ENCODE data around the gene EHD4. TPM values are rescaled to one million over a fixed set of nuclear protein-coding genes. Genes with fewer than 3 reads are reported as not detected.

The EHD4 gene
- total RNA-seq, 1 experiment from 2014 or later, result 28.6 TPM

DNA sequence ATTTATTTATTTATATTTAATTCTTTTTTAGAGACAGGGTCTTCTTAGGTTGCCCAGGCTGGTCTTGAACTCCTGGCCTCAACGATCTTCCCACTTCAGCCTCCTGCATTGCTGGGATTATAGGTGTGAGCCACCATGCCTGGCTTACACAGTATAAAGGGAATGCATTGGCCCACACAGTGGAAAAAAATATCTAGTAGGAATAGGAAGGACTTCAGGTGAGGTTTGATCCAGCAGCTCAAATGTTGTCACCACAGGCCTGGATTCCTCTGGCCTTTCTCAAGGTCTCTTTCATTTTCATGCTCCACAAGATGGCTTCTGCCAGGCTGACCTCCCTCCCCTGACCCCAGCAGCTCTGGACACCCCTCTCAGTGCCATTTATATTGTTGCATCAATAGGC is 76.4 kb downstream of the EHD4 start:
- no peak for DNase-seq (ENCODE audit: low read depth)

- no peak for DNase-seq (ENCODE audit: low read depth)
Measured at GRCh38 chr15:41895491-41895890, 76.9 kb downstream of the EHD4 start.

- peak; percentile 85 for DNase-seq (ENCODE audit: low read depth)
Measured at GRCh38 chr15:41894791-41895463, 77.4 kb downstream of the EHD4 start.

- DNase-seq (ENCODE audit: low read depth), result no peak
Measured at GRCh38 chr15:41894251-41894790, 78.0 kb downstream of the EHD4 start.

- no peak for DNase-seq (ENCODE audit: low read depth)
Measured at GRCh38 chr15:41893422-41894250, 78.7 kb downstream of the EHD4 start, which contains the start of gene SPTBN5. SPTBN5 (minus strand) TSS chr15:41894053; CDS start chr15:41893497, 556 bp downstream.

DNA sequence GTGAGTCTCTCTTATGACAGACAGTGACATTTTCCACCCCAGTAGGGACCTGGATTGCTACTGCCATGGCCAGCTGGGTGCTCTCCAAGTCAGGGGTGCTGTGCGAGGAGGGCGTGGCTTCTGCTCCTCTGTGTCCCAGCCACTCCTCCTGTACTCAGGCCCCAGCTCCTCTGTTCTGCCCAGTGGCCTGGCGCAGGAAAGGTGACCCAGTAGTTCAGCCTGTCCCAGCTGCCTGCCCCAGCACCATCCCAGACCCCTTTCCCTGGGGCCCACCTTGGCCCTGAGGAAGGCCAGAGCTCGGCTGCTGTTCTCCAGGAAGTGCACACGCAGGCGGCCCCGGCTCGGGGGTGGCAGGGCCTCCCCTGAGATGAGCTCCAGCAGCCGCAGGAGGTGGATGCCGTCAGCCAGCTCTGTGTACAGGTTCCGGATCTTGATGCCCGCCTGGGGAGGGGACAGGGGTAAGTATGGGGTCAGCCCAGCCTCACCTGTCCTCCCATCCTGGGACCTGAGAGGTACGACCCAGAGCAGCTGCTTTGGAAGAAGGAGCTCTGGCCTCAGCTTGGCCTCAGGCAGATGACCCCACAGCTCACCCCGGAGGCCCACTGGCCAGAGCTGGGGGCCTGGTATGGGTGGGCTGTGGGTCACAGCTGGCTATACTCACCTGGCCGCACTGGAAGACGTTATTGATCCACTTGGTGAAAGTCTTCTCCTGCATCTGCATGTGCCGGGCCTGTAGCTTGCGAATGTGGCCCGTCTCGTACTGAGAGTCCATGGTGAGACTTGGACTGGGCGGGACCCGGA is 79.5 kb downstream of the EHD4 start:
- DNase-seq (ENCODE audit: low read depth), result no peak

DNA sequence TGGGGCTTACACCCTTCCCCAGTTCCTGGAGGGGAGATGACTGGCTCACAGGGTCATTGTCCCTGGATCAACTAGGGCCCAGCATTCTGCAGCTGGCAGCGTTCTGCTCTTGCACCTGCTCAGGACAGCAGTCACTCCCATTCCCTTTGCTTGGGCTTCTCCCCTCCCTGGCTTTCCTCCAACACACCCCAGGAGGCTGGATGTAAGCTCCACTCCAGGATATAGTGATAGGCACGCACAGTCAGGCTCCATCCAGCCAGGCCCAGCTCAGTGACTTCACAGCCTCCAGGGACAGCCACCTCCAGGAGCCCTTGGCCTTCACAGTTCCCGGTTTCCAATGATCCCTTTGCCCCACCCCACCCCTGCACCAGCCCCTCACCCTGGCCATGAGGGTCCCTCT is 80.4 kb downstream of the EHD4 start:
- DNase-seq (ENCODE audit: low read depth), result no peak

DNA sequence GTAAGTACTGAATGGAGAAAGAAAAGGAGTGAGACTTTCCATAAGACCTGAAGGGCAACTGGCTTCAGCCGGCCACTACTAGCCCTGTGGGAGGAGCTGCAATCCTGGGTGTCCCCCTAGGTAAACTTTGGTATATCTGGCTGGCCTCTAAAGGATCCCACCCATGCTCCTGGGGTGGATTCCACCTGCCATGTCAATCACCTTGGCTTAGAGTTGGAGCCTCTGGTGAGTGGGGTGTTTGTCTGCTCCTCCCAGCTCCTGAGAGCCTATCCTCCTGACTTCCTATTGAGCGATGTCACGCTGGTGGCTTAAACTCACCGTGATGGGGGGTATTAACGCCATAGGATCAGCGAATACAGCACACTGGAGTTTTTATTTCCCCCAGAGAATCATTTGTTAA is 81.1 kb downstream of the EHD4 start:
- DNase-seq (ENCODE audit: low read depth), result no peak

DNA sequence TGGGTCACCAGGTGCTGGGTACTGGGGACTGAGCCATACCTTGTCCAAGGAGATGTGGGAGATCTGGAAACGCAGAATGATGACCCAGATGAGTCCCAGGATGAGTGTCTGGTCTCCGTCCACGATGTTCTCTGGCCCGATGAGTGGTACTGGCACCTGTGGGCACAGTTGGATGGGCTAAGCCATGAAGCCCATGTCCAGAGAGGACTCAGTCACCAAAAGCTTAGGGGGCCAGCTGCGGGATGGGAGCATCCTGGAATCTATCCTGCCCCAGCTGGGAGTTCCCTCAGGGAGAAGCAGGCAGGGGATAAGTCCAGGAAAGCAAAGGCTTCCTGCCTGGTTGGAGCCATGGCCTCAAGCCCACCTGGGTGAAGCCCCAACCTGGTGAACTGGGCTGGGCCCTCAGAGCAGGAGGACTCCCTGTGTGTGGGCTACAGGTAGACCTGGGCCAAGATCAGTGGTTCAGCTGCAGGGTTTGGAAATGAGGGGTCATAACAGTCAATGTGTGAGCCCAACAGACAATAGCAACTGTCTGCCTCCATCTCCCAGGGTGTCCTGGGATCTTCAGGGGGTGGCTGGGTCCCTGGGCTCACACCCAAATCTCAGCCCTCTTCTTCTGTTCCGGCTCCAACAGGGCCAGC is 82.2 kb downstream of the EHD4 start:
- no peak for DNase-seq (ENCODE audit: low read depth)

DNA sequence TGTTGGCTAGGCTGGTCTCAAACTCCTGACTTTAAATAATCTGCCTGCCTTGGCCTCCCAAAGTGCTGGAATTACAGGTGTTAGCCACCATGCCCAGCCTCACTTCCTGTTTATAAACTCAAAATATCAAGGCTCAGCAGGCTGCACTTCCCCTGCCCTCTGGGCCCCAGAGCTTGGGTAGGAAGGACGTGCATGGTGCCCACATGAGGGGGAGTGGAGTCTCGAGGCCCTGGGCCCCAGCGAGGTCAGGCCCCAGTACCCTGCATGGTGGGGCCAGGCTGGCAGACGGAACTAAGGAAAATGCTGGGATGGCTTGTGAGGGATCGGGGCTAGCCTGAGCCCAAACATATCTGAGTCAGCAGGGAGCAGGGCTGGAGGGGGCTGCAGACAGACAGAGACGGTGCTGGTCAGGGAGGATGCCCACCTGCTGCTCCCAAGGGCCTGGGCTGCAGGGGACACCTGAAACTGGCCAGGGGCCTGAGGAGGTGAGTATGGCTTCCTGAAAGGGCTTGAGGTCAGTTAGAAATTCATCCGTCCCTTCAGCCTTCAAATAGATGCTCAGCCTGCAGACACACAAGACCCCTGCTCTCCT is 83.6 kb downstream of the EHD4 start:
- DNase-seq (ENCODE audit: low read depth), result no peak

- no peak for DNase-seq (ENCODE audit: low read depth)
Measured at GRCh38 chr15:41887893-41888292, 84.5 kb downstream of the EHD4 start.

DNA sequence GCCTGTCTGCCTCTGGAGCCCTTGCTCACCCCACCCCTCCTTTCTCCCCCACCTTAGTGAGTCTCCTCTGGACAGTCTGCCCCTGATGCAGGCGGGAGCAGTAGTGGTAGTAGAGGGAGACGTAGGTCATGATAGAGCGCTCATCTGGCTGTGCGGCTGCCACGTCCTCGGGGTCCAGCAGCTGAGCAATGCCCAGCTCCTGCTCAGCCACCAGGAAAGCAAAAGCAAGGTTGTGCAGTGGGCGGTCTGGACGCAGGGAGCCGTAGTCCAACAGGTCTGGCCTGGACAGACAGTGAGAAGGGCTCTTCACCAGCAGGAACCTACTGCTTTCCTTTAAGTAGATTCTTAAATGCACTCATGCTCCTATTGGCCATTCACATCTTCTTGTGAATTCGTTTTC is 85.2 kb downstream of the EHD4 start:
- no peak for DNase-seq (ENCODE audit: low read depth)

GRCh38 chr15:41886741-41887140 is 85.6 kb downstream of the EHD4 start:
- no peak for DNase-seq (ENCODE audit: low read depth)

DNA sequence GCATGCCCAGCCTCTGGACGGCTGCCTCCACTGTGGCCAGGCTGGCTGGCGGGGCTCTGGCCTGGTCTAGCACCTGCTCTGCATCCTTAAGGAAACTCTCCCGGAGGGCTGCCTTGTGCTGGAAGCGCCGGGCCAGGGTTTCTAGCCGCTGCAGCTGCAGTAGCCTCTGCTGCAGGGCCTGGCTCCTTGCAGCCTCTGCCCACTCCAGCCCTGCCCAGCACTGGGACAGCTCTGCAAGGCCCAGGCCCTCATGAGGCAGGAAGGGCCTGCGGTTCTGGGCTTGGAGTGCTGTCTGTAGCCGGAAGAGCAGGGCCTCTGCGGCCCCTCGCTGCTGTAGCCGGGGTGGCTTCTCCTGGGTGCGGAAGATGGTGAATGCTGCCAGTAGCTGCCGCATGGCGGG is 86.5 kb downstream of the EHD4 start:
- no peak for DNase-seq (ENCODE audit: low read depth)

GRCh38 chr15:41885321-41885720 is 87.0 kb downstream of the EHD4 start:
- no peak for DNase-seq (ENCODE audit: low read depth)

- DNase-seq (ENCODE audit: low read depth), result no peak
Measured at GRCh38 chr15:41884458-41884857, 87.9 kb downstream of the EHD4 start.

DNA sequence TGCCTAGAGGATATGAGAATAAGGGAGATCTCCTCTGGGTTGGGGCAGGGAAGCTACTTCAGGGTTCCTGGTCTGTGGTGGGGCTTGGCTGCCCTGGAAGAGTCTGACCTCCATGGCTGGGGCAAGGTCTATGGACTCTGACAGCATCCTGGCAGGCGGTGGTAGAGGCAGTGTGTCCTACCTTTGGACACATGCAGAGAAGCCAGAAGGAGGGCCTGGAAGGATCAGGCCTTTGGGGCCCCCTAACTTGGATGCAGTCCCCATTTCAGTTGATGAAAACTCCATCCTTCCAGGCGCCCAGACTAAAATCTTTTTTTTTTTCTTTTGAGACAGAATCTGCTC is 88.9 kb downstream of the EHD4 start:
- no peak for DNase-seq (ENCODE audit: low read depth)

GRCh38 chr15:41882689-41883483 is 89.5 kb downstream of the EHD4 start:
- no peak for DNase-seq (ENCODE audit: low read depth)

DNA sequence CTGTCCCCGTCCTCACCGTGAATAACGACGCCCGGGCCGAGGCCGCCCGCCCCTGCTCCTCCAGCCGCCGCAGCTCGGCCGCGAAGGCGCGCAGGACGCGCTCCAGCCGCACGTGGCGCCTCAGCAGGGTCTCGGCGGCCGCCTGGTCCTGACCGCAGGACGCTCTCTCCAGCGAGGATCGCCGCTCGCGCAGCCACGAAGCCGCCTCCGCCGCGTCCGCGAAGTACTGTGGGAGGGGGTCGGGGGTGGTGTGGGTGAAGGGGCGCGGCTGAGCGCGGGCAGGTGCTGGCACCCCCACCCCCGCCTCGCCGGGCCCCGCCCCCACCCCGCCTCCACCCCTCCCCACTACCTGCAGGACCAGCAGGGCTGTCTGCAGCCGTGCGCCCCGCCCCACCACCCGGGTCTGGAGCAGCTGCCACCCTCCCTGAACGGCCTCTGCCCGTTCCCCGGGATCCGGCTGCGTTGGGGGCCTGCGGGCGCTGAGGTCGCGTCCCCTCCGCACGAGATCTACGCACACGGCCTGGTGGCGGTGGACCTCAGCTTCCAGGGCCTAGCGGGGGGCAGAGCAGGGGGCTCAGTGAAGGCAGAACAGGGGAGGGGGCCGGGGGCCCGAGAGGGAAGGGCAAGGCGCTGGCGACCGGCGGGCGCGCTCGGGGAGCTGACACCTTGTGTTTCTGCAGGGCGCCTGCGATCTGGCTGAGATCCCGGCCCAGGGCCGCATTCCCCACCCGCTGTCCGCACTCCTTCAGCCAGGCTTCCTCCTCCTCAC is 90.3 kb downstream of the EHD4 start:
- no peak for DNase-seq (ENCODE audit: low read depth)

- DNase-seq (ENCODE audit: low read depth), result no peak
Measured at GRCh38 chr15:41881550-41881919, 90.8 kb downstream of the EHD4 start.
